Ascending aorta (tissue), 2 donors: Measurements from ENCODE around the gene KCNN1. TPM values are rescaled to one million over a fixed set of nuclear protein-coding genes. Genes with fewer than 3 reads are reported as not detected.
"Not testable (repeated sequence)": the region's sequence is repeated elsewhere in the genome, so short reads cannot be mapped to it uniquely, and the experiment has no call there.

Experiments used
- DNase-seq, 2 donors: peaks; one replicate each; pipeline ENCODE4 v3.0.0-alpha.2; 2019; ENCODE audit warnings: low spot score in 2 of 2
- H3K27ac ChIP-seq, 2 donors: fragments of 200-600 bp; sonication (generic); one replicate each; pipeline ENCODE4 v1.5.1; 2016 to 2017; ENCODE audit warnings: mild to moderate bottlenecking in 1 of 2
- H3K27me3 ChIP-seq: fragments of 200-600 bp; sonication (generic); one replicate; pipeline ENCODE4 v1.5.1; 2017
- H3K36me3 ChIP-seq, 2 donors: fragments of 200-600 bp; sonication (generic); one replicate each; pipeline ENCODE4 v1.5.1; 2016
- H3K4me1 ChIP-seq, 2 donors: fragments of 200-600 bp; sonication (generic); one replicate each; pipeline ENCODE4 v1.5.1; 2016 to 2017; ENCODE audit warnings: mild to moderate bottlenecking in 1 of 2
- H3K4me3 ChIP-seq, 2 donors: fragments of 200-600 bp; sonication (generic); one replicate each; pipeline ENCODE4 v1.5.1; 2016 to 2017; ENCODE audit warnings: mild to moderate bottlenecking in 1 of 2
- H3K9me3 ChIP-seq, 2 donors: fragments of 200-600 bp; sonication (generic); one replicate each; pipeline ENCODE4 v1.5.1; 2016
- CTCF ChIP-seq, 3 experiments: fragments of 200-600 bp in 2 of 3; fragments of 450-650 bp in 1 of 3; sonication (generic) in 2 of 3; IDR thresholded peaks; one replicate each; pipeline ENCODE4 v1.5.1; 2016 to 2019; ENCODE audit warnings: antibody characterized with exemption in 3 of 3, mild to moderate bottlenecking in 1 of 3, moderate library complexity in 1 of 3
- intact Hi-C: fragments of 100-400 bp; cut with DNase I; formaldehyde crosslinking; loops from one replicate; pipeline ENCODE4 v1.15.1; 2023
- total RNA-seq: library from RNA; depleted of rRNA; stranded (reverse); fragments of >200 nt; gene quantifications from one replicate; pipeline ENCODE4 v1.1.0, GENCODE V29; 2016

Gene KCNN1
- not detected for total RNA-seq

DNA sequence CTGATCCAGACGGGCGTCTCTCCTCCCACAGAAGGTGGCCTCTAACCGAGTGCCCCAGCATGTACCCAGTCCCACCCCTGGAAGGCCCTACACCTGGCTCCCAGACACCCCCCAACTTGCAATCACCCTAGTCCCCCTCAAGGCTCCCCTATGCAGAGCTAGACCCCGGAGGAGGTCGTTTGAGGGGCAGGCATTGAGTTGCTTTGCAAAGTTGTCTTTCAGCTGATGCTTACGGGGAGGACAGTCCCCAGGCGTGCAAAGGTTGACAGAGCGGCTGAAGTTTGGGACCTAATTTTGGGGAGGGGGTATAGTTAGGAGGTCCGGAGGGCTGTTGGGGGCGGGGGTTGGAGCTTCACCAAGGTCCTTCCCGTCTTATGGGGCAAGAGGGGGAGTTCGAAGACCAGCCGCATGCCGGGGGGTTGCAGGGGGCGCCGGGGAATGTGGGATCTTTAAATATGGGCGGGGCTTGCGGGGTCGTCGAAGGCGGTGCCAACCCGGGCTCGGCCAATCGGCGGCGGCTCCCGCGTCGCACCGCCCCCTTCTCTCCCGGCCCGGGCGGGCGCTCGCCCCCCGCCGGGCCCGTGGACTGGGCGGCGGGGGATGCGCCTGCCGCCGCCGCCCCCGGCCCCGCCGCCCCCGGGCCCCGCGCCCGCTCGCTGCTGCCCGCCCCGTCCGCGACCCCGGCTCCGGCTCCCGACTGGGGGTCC is at the start of gene KCNN1:
TSS of gene KCNN1 (plus strand) at position 558 of the 707 bp plus-strand sequence. CDS start 6,782 bp downstream, outside the sequence.
- H3K9me3 ChIP-seq = no peaks in the 10 kb centered on the region
- no peak within 1 kb of the TSS for H3K4me3 ChIP-seq
- H3K4me1 ChIP-seq = no peaks in the 10 kb centered on the region
- H3K27me3 ChIP-seq = peaks cover 11% of the 10 kb centered on the region
- no peaks in the 10 kb centered on the region for H3K36me3 ChIP-seq
- H3K27ac ChIP-seq = no peak within 1 kb of the TSS
- intact Hi-C loops = no loop called here
- no peak for DNase-seq
- TF ChIP-seq CTCF (IDR thresholded peaks at IDR 0.05) = no peak

- H3K27ac ChIP-seq, H3K4me3 ChIP-seq, DNase-seq, intact Hi-C loops, H3K36me3 ChIP-seq, H3K4me1 ChIP-seq, H3K27me3 ChIP-seq, H3K9me3 ChIP-seq: not testable (repeated sequence)
Observed at GRCh38 chr19:17918151-17918550, 48.8 kb upstream of the KCNN1 start.

DNA sequence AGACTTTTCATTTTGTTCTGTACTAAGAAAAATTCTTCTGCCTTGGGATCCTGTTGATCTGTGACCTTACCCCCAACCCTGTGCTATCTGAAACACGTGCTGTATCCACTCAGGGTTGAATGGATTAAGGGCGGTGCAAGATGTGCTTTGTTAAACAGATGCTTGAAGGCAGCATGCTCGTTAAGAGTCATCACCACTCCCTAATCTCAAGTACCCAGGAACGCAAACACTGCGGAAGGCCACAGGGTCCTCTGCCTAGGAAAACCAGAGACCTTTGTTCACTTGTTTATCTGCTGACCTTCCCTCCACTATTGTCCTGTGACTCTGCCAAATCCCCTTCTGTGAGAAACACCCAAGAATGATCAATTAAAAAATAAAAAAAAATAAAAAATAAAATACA is 47.8 kb upstream of the KCNN1 start:
- DNase-seq, intact Hi-C loops, H3K4me3 ChIP-seq, H3K27ac ChIP-seq, H3K36me3 ChIP-seq, H3K9me3 ChIP-seq, H3K4me1 ChIP-seq, H3K27me3 ChIP-seq: not testable (repeated sequence)

DNA sequence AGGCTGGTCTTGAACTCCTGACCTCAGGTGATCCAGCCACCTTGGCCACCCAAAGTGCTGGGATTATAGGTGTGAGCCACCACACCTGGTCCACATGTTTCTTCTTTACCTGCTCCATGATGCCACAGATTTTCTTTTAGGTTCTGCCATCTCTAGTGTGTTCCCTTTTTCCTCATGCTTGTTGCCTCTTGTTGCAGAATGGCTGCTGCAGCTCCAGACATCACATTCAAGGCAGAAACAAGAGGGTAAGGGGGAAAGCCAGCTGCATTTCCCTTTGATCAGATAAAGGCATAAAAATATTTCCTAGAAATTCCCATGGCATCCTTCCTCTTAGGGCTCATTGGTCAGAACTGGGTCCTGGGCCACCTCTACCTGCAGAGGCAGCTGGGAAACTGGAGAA is 46.4 kb upstream of the KCNN1 start:
- H3K4me3 ChIP-seq = no peak overlapping the region
- no peaks in the 10 kb centered on the region for H3K36me3 ChIP-seq
- H3K4me1 ChIP-seq = no peaks in the 10 kb centered on the region
- no peaks in the 10 kb centered on the region for H3K27me3 ChIP-seq
- DNase-seq = no peak
- no peak overlapping the region for H3K27ac ChIP-seq
- intact Hi-C loops = no loop called here
- H3K9me3 ChIP-seq = no peaks in the 10 kb centered on the region
- no peak for TF ChIP-seq CTCF (IDR thresholded peaks at IDR 0.05)

- intact Hi-C loops = no loop called here
- no peaks in the 10 kb centered on the region for H3K36me3 ChIP-seq
- H3K4me1 ChIP-seq = no peaks in the 10 kb centered on the region
- H3K27ac ChIP-seq = no peak overlapping the region
- H3K4me3 ChIP-seq = no peak overlapping the region
- no peaks in the 10 kb centered on the region for H3K27me3 ChIP-seq
- H3K9me3 ChIP-seq = no peaks in the 10 kb centered on the region
- no peak for DNase-seq
- TF ChIP-seq CTCF (IDR thresholded peaks at IDR 0.05) = no peak
Observed at GRCh38 chr19:17922138-17922537, 44.8 kb upstream of the KCNN1 start.

GRCh38 chr19:17926044-17926443 is 40.9 kb upstream of the KCNN1 start:
- Histone ChIP-seq H3K27me3 (no peaks in the 10 kb centered on the region), H3K36me3 (no peaks in the 10 kb centered on the region), H3K4me3 (no peak overlapping the region), H3K27ac (no peak overlapping the region), H3K4me1 (no peaks in the 10 kb centered on the region), H3K9me3 (no peaks in the 10 kb centered on the region)
- intact Hi-C loops = no loop called here
- DNase-seq = no peak
- no peak for TF ChIP-seq CTCF (IDR thresholded peaks at IDR 0.05)

GRCh38 chr19:17929056-17929455 is 37.9 kb upstream of the KCNN1 start:
- Histone ChIP-seq H3K36me3 (no peaks in the 10 kb centered on the region), H3K27me3 (no peaks in the 10 kb centered on the region), H3K4me3 (no peak overlapping the region), H3K4me1 (peaks cover 5 to 7% of the 10 kb centered on the region in 2 donors), H3K9me3 (no peaks in the 10 kb centered on the region), H3K27ac (no peak overlapping the region)
- intact Hi-C loops = no loop called here
- TF ChIP-seq CTCF (IDR thresholded peaks at IDR 0.05) = no peak
- DNase-seq = no peak
